GM23248 (cell line): ENCODE data around the gene B3GNT2.

Experiments
- EZH2 ChIP-seq: fragments of 200-600 bp; sonication (generic); IDR thresholded peaks from 2 replicates; pipeline ENCODE4 v1.6.1; 2018; ENCODE audit warnings: antibody characterized with exemption, mild to moderate bottlenecking; ENCODE audit not compliant: insufficient read depth, poor library complexity, severe bottlenecking
- EZH2phosphoT487 ChIP-seq: fragments of 200-600 bp; sonication (generic); IDR thresholded peaks from 2 replicates; pipeline ENCODE4 v1.6.1; 2018; ENCODE audit warnings: antibody characterized with exemption, moderate library complexity, mild to moderate bottlenecking, low read depth; ENCODE audit not compliant: insufficient read depth

DNA sequence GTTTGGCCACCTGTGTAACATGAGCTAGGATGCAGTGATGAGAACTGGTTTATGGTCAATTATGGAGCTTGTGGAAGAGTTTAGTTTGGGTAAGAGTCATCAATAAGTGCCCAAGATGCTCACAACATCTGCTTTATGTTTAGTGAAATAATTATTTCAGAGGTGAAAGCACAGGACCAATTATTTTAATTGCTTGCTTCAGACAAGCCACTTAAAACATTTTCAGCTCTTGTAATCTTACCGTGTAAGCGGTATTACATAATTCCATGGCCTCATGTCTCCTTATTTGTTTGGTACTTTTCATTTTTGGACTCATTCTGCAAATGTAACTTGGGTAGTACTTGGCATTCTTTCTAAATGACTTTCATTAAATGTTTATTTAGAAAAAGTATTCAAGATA is 5.4 kb downstream of the B3GNT2 start:
- TF ChIP-seq EZH2phosphoT487 (no peak), EZH2 (no peak)
